Esophagus muscularis mucosa (tissue), 4 donors: ENCODE results near the gene TMEM51.

Experiments used
- EP300 ChIP-seq: sonication (generic); formaldehyde crosslinking; IDR thresholded peaks from one replicate; pipeline ENCODE4 v1.6.1; 2017; ENCODE audit warnings: antibody characterized with exemption
- POLR2A ChIP-seq: fragments of 450-650 bp; IDR thresholded peaks from one replicate; pipeline ENCODE4 v1.6.1; 2017; ENCODE audit warnings: antibody characterized with exemption, moderate library complexity, mild to moderate bottlenecking, low read depth
- POLR2AphosphoS5 ChIP-seq, 2 donors: sonication (generic); formaldehyde crosslinking; IDR thresholded peaks; one replicate each; pipeline ENCODE4 v1.6.1; 2017; ENCODE audit warnings: antibody characterized with exemption in 2 of 2
- TF ChIP-seq, protein P1 (sequence below), 3 experiments: fragments of 200-600 bp in 2 of 3; fragments of 450-650 bp in 1 of 3; sonication (generic) in 2 of 3; IDR thresholded peaks; one replicate each; pipeline ENCODE4 v1.5.1; 2017 to 2019; ENCODE audit warnings: antibody characterized with exemption in 3 of 3, mild to moderate bottlenecking in 2 of 3, moderate library complexity in 1 of 3

DNA sequence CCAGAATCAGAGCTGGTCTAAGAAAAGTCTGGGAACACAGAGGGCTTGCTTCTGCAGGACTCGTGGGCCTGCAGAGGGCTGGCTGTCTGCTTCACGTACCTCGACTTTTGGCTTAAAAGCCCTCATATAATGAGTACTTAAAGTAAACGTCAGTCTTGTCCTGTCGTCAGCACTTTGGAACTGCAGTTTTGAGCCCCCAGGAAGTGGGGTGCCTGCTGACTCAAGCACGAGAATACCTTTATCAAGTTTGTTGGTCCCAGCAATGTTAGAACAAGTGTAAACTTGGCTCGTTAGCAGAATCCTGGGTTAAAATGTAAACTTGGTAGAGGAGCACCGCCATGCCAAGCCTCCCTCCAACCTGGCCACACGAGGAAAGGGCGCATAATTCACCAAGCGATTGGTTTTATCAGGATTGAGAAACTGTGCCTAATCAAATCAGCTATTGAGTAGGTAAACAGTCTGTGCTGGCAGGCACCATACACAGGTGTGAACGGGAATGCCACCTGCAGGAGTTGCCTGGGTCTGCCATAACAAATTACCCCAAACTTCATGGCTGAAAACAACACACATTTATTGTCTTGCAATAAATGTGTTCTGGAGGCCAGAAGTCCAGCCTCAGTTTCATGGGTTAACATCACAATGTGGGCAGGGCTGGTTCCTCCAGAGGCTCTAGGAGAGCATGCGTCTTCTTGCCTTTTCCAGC, 48.5 kb downstream of the TMEM51 start:
- no peak for TF ChIP-seq POLR2A
- no peak for TF ChIP-seq POLR2AphosphoS5 (IDR thresholded peaks at IDR 0.05)
- TF ChIP-seq, protein P1, sequence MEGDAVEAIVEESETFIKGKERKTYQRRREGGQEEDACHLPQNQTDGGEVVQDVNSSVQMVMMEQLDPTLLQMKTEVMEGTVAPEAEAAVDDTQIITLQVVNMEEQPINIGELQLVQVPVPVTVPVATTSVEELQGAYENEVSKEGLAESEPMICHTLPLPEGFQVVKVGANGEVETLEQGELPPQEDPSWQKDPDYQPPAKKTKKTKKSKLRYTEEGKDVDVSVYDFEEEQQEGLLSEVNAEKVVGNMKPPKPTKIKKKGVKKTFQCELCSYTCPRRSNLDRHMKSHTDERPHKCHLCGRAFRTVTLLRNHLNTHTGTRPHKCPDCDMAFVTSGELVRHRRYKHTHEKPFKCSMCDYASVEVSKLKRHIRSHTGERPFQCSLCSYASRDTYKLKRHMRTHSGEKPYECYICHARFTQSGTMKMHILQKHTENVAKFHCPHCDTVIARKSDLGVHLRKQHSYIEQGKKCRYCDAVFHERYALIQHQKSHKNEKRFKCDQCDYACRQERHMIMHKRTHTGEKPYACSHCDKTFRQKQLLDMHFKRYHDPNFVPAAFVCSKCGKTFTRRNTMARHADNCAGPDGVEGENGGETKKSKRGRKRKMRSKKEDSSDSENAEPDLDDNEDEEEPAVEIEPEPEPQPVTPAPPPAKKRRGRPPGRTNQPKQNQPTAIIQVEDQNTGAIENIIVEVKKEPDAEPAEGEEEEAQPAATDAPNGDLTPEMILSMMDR (IDR thresholded peaks at IDR 0.05) = no peak
- no peak for TF ChIP-seq EP300
